Measurements from ENCODE around the gene GPR87.

The GPR87 gene

DNA sequence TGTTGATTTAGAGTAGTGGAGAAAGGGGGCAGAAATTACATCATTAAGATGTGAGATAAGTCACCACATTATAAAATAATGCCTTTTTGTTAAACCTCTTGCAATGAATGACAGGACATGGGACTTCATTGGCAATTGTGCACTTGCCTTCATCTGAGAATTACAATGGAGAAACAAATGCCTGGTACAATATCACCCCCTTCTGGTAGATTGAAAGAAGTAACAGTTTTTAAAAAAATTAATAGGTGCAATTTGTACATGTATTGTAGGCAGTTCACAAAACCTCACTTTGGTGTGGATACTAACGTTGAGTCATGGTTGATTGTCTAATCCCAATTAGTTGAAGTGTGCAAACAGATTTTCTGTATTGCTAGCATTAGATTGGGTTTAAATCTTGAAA, 33.7 kb downstream of the GPR87 start:
- peak; percentile 46 for DNase-seq (ENCODE audit: low spot score)

DNA sequence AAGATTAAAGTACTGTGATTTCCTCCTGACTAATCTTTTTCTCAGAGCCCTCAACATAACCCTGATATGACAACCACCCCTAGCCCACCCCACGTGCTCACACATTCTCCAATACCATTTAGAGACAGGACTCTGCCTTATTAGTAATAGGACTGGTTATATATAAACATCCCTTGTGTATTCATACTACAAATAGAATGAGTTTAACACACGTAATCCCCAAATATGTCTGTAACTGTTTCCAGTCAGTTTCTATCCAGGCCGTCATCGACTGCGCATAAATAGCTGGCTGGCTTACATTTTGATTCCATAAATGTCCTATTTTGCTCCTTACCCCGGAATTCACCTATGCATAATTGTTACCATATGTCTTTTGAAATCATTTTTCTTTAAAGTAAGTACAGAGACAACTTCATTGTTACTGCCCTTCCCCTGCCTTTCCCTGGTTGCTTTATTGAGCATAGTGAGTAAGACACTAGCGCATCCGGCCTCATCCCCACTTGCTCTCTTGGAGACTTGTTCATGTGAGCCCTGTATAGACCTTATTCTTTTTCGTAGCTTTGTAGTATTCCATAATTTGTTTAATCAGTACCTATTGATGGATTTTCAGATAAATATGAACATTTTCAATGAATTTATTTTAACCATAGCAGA, 34.8 kb downstream of the GPR87 start:
- no peak for DNase-seq (ENCODE audit: low spot score)

DNA sequence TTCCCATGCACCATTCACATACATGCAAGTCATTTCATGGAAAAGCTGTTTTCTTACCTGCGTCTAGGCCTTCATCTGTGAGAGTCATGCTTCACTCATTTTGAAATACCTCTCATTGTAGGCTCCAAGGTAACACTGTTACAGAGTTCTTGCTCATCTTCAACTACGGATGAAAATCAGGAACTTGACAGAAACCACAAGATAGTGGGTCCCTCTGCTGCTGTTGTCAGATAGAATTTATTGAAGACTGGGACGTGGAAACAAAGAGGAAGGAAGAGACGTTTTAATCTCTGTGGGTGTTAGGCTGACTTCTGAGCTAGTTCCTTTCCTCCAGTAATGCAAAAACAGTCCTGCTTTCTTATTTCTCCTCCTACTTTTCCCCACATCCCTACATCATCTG, 38.4 kb downstream of the GPR87 start, which contains the start of gene P2RY14:
Gene P2RY14 (minus strand): TSS at position 313 of the 400 bp plus-strand sequence. CDS start 64,226 bp downstream, outside the sequence.
- no peak for DNase-seq (ENCODE audit: low spot score)

DNA sequence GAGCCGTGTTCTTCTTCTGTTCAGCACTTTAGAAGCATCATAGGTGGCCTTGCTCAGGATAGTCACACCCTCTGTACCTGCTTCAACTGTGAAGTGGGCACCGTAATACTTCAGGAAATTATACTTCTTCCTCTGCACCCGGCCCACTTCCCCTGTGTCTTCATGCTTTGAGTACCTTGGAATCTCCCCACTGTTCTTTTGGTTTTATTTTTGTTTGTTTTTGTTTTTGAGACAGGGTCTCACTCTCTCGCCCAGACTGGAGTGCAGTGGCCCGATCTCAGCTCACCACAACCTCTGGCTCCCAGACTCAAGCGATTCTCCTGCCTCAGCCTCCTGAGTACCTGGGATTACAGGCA, 40.0 kb downstream of the GPR87 start:
- no peak for DNase-seq (ENCODE audit: low spot score)

DNA sequence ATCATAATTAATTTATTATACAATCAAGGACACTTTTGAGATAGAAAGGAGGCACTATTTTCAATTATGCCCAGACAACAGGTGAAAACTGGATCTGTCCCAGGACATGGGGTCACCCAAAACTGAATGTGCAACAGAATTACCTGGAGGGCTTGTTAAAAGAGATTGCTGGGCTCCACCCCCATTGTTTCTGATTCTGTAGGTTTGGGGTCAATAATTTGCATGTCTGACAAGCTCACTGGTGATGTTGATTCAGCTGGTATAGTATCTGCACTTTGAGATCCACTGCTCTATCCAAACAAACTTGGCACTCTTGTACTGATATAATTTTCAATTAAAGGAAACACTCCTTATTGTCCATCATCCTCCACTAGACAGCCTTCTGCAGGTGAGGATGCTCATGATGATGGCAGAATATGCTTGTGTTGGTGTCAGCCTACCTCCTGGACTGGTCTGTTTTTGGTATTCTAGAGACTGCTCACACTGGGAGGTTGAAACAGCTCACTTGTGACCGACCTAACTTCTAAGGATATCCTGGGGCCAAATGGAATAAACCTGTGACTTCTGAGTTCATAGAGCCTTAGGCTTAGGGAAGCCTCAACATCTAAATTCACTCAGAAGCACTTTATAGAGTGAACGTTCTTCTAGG, 40.5 kb downstream of the GPR87 start:
- no peak for DNase-seq (ENCODE audit: low spot score)

DNA sequence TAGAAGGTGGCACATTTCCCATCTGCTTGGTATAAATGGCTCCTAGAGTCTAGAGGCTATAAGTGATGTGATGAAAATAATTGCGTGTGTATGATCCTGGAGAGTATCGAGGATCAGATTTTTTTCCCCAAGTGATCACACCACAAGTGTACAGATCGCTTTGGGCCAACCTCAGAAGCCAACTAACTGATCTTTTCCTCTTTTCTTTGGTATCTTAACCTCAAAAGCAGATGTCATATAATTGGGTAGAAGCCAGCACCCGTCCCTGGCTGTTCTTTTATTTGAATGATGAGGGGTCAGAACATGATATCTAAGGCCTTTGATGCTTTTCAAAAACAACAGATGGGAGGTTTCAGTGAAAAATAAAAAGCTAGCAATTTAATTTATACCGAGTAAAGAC, 41.5 kb downstream of the GPR87 start:
- DNase-seq (ENCODE audit: low spot score), result no peak

DNA sequence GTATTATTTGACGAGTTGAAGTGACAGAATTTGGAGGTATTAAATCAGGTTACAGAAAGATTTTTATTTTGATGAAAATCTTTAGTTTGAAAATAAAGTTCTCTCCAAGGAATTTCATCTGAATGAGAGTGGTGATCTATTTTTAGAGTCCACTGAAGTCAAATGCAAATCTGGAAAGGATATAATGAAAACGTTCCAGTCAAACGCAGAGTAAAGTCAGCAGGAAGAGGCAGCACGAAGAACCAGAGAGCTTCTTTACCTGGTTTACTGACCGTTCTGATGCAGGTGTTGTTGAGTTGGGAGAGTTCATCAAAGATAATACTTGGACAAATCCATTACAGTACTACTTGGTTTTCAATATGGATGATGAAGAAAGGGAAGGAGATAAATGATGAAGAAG, 47.0 kb downstream of the GPR87 start:
- no peak for DNase-seq (ENCODE audit: low spot score)

DNA sequence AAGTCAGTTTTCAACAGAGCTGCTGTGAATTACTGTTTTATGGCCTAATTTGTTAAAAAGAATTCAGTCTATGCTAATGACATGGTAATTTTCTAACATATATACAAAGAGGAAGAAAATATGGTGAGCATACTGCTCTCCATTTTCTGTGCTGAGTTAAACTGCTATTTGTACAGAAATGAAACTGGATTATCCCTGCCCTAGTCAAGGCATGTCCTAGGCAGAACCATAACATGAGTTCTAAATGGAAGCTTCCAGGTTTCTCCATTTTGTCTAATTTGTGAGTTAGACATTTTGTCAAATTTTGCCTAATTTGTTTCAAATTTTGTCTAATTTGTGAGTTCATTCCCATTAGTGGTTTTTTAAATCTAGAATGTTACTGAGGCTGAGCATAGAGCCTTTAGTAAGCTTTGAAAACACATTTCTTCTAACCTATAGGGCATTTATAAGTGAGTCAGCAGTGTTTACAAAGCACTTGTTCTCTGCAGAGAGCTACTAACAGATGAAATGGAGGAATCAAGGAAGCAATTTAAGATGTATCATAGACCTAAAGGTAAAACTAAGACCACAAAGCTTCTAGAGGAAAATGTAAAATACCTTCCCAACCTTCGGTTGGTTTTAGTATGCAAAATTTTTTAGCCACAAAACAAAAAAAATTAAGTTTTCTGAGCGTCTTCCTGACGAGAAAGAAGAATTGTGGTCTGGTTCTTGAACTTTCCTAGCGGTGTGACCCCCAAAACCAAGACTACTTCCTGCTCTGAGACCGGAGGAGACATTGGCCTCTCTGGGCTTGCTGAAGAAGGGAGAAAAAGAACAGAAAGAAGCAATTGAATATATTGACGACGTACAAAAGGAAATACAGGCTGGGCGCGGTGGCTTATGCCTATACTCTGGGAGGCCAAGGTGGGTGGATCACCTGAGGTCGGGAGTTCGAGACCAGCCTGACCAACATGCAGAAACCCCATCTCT, 48.1 kb downstream of the GPR87 start:
- DNase-seq (ENCODE audit: low spot score), result no peak

DNA sequence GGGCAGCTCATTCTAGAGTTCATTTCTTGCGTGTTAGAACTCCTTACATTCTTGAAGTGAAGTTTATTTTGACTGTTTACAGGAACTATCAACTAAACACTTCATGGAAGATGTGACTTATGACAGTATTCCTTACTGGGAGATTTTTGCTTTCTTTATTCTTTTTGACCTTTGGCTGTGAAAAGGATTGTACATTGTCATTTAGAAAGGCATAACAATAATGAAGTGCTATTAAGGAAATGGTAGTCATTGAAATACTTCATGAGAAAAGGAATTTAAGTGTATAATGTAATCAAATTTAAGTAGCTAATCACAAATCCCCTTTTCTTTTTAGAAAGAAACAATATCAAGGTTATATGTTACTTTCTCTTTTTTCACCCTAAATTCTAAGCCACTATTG, 49.6 kb downstream of the GPR87 start:
- DNase-seq (ENCODE audit: low spot score), result no peak

DNA sequence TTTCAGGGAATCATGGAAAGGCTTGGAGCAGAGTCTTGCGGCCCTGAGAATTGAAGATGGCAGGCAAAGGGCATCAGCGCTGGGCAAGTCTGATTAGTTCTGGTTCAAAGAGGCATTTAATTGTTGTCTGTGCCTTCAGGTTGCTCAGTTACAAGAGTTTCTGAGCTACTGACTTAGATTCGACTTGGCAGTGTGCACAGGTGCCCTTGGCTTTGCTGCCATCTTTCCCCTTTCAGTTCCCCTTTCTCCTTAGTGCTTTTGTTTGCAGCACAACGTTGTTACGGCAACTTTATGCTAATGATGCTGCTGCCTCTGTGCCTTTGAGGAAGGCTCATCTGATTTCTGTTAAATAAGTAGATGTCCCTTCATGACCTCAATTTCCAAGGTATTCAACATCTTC, 50.8 kb downstream of the GPR87 start:
- no peak for DNase-seq (ENCODE audit: low spot score)

DNA sequence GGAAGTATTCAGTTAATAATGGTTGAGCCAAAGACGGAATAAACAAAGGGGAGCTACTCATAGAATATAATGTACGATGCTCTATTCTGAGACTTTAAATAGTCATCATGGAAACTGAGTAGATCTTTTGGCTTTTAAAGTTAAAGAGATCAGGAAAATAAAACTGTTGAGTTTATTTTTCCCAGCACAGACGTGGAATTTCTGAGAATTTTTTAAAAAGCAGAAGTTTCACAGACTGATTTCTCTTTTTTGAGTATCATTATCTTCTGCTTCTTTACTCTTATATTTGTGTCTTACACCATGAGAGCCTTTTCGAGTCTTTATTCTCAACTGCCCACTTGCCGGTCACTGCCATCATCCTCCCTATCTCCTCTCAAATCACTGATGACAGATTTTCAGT, 51.5 kb downstream of the GPR87 start:
- DNase-seq (ENCODE audit: low spot score), result no peak

DNA sequence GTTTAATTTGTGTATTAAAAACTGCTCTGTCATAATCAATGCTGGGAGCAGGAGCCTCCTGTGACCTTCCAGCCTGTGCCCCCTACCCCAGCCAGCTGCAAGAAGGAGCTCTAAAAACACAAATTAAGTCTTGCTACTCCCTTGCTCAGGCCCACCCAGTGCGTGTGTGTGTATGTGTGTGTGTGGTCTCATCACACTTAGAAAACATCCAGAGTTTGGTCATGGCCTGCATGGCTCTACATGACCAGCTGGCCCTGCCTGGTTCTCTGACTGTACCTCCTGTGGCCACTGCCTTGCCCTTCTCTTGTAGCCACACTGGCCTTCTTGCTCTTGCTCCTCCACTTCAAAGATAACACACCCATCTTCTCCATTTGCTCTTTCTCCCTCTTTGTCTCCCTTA, 52.0 kb downstream of the GPR87 start:
- no peak for DNase-seq (ENCODE audit: low spot score)

DNA sequence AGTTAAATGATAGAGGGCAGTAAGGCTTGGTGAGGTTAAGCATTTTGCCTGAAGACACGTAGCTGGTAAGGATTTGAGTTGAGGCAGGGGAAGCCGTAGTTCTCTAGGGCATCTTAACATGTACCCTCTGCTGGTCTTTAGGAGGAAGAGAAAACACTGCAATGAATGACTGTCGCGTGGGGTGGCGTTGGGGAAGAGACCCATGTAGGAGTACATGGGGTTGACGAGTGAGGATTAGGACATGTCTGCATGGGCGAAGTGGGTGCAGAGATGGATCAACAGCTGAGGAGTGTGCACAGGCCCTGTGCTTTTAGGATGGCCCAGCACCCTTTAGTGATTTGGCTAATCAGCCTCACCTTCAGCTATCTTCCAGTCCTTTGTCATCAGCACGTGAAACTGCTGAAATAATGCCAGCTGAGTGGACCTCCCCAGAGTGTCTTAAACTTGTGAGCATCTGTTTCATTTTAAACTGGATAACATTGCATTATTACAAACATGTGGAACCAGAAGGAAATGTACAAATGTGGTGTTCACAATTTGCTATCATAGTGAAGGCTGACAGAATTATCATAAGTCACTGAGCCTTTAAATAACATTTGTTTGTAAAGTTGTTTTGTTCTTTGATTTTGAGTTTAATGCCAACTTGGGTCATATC, 53.6 kb downstream of the GPR87 start:
- no peak for DNase-seq (ENCODE audit: low spot score)

DNA sequence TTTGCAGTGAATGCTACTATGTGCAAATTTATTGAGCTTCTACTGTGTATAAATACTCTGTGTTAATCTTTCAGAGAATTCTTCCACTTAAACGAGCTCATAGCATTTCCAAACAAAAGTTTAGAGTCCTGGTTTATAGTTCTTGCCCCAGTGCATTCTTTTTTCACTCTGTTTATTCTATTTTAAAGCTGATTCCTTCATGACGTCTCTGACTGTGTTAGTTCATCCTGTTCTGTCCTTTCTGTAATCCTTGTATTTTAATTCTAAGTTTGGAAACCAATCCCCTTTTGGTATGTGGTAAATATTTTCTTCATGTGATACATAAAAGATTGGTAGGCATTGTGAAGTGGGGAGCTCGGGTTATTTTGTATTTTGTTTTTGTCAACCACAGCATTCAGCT, 57.0 kb downstream of the GPR87 start:
- DNase-seq (ENCODE audit: low spot score), result no peak

DNA sequence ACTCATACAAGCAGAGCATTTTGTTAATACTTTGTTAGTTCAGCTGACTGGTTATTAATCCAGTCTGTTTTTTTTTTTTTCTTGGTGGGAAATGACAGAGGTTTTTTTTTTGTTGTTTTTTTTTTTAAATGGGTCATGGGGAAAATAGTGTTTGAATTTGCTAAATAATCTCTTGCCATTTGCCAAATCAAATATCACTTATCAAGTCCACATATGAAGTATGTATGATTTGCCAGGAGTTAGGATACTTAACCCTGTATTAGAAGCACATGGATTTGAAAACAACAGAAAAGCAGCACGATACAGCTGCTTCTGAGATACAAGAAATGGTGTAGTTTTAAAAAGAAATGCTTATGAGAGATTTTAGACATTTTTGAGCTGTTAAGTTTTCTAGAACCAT, 59.9 kb downstream of the GPR87 start:
- DNase-seq (ENCODE audit: low spot score), result no peak

DNA sequence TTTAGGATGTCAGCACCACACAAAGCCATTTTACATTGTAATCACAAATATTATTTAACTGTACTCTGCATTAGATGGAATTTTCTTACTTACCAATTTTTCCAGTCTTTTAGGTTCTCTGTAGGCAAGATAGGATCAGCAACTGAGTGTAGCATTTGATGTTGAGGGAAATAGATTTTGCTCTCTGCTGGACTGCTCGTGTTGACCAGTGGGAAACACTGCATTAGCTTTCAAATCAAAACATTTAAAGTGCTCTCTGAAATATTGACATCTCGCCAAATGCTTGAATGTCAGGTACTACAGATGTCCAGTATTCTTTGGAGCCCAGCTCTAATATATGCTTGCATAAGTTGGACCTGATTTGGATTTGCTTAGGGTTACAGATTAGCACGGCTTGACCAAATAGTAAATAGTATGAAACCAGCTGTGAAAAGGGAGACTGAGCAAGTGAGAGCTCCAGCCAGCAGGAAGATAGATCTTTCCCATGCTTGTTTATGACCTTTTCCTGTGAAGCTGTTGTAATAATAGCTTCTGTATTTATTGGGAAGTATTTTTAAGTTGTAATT, 67.8 kb downstream of the GPR87 start:
- DNase-seq (ENCODE audit: low spot score), result no peak

Measured in hematopoietic multipotent progenitor cell treated with erythropoietin and hydrocortisone succinate and interleukin-3 and kit ligand, for 17 days (in vitro differentiated cells).